GM18873 (cell line): Measurements from ENCODE around the gene HTRA1.

ENCODE experiments used
- ATAC-seq: cut with Tn5 transposase; IDR thresholded peaks from one replicate; pipeline ENCODE4 v1.9.1; 2021; ENCODE audit warnings: mild to moderate bottlenecking, moderate library complexity, moderate number of reproducible peaks; ENCODE audit not compliant: unreplicated experiment, low FRiP score

The HTRA1 gene

DNA sequence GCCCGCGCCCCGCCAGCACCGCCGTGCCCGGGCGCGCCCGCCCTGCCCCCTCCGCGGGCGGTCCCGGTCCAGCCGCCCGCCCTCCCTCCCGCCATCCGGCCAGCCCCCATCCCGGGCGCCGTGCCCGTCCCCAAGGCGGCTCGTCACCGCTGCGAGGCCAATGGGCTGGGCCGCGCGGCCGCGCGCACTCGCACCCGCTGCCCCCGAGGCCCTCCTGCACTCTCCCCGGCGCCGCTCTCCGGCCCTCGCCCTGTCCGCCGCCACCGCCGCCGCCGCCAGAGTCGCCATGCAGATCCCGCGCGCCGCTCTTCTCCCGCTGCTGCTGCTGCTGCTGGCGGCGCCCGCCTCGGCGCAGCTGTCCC lies at the start of gene HTRA1:
HTRA1 (plus strand) TSS at position 187 of the 362 bp plus-strand sequence; CDS start at position 287, 100 bp downstream.
- no peak for ATAC-seq

GRCh38 chr10:122413327-122413726 lies 48.0 kb upstream of the HTRA1 start:
- no peak for ATAC-seq

DNA sequence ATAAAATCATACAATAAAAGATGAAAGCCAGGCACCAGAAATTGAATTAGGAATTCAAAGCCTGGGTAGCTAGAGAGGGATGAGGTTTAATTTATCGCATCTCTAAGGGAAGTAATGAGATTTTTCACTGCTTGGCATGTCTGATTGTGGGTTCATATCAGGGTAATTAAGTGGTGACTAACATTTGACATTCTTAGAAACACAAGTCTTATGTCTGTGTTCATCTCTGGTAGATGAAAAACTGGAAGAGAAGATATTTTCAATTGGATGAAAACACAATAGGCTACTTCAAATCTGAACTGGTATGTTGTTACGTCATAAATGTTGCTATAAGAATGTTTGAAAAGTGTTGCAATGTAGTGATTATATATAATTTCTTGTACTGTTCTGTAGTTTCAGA lies 43.7 kb upstream of the HTRA1 start:
- no peak for ATAC-seq

GRCh38 chr10:122419016-122419415 lies 42.3 kb upstream of the HTRA1 start:
- no peak for ATAC-seq

DNA sequence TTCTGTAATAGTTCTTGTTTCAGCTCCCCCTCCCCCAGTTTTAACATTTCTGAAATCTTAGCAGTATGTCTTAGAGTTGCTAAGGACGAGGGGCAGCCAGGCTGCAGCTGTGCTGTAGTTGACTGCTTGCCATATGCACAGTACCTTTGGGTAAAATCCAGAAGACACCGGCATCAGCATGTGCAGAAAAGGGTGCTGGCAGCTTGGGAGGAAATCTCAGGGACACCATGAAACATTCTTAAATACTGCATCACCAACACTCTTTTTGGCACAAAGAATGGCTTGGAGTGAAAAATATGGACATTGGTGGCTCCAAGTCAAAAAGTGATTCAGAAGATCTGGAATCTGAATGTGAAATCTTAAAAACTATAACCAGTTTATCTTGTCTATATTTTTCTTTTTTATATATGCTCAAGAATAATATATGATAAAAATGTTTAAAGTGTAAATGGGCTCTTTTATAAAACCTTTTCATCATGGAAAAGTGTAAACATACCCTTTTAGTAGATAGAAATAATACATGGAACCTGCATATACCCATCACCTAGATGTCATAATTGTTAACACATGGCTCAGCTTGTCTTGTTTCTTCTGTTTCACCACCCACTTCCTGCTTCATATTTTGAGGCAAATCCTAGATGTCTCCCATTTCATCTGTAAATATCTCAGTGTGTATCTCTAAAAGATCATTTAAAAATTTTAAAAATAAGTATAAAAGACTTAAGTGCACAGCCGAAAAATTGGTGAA lies 41.3 kb upstream of the HTRA1 start:
- no peak for ATAC-seq

DNA sequence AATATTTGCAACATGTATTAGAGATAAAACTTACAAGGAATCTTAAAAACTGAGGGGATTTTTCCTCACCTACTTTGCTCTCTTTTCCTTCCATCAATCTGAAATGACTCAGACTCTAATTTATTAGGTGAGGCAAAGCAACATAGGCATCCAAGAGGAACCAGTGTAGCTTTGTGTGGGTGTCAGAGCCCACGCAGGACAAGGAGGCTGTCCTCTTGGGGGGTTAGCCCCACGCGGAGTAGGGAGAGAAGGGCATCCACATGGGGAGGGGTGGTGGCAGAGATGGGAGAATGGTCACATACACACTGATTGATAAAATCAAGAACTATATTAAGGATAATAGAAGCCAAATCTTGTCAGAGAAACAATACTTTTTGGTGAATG lies 40.7 kb upstream of the HTRA1 start:
- no peak for ATAC-seq

- no peak for ATAC-seq
Observed at GRCh38 chr10:122421054-122421625, 40.2 kb upstream of the HTRA1 start.

- ATAC-seq, result no peak
Observed at GRCh38 chr10:122421742-122422141, 39.6 kb upstream of the HTRA1 start.

GRCh38 chr10:122422266-122422989 lies 38.9 kb upstream of the HTRA1 start:
- no peak for ATAC-seq

GRCh38 chr10:122424059-122424458 lies 37.3 kb upstream of the HTRA1 start:
- no peak for ATAC-seq

DNA sequence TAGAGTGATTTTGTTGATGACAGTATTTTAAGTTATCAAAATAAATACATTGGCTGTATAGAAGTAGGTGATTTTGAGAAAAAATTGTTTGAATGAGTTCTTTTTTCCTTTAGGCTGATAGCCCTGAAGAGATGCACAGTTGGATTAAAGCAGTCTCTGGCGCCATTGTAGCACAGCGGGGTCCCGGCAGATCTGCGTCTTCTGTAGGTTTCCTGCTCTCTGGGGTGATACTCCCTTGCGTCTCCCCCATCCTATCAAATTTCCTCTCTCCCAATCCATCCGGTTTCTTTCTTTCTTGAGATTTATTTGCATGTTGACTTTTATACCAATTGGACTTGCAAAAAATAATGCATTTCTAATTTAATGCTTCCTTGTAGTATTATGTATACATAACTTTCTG lies 34.5 kb upstream of the HTRA1 start:
- ATAC-seq, result no peak

GRCh38 chr10:122427280-122427679 lies 34.1 kb upstream of the HTRA1 start:
- ATAC-seq, result no peak

- no peak for ATAC-seq
Observed at GRCh38 chr10:122435212-122435827, 26.0 kb upstream of the HTRA1 start.

- ATAC-seq, result no peak
Observed at GRCh38 chr10:122441961-122442360, 19.4 kb upstream of the HTRA1 start.

- ATAC-seq, result no peak
Observed at GRCh38 chr10:122445469-122445868, 15.9 kb upstream of the HTRA1 start.

GRCh38 chr10:122445904-122446303 lies 15.4 kb upstream of the HTRA1 start:
- no peak for ATAC-seq

DNA sequence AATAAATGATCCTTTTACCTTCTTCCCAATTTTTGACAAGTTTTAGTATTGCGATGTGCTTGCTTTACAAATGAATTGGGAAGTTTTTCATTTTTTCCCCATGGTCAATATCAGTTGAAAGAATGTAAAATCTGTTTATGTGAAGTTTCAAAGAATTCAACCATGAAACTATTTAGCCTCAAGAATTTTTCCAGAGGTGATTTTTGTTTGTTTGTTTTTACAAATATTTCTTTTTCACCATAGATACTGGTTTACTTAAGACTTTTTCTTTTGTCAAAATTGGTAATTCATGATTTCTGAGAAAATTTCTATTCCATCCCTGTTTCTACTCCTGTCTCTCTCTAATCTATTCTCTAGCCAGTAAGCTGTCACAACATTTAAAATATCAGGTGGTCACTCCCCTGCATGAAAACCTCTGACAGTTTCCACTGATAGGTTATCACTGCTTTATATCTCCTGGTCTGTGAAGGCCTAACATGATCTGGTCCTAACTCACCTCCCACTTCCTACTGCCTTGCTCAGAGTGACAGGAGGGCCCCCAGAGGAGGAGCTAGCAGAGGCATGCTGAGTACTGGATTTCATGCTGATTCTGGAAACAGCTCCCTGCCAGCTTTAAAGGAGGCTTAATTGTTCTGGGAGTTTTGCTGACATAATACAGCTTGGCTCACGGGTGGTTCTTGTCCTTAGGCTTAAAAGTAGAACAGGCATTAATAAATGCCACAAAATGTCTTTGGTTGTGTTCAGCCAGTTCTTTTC lies 14.5 kb upstream of the HTRA1 start:
- no peak for ATAC-seq

GRCh38 chr10:122448600-122448999 lies 12.8 kb upstream of the HTRA1 start:
- no peak for ATAC-seq

DNA sequence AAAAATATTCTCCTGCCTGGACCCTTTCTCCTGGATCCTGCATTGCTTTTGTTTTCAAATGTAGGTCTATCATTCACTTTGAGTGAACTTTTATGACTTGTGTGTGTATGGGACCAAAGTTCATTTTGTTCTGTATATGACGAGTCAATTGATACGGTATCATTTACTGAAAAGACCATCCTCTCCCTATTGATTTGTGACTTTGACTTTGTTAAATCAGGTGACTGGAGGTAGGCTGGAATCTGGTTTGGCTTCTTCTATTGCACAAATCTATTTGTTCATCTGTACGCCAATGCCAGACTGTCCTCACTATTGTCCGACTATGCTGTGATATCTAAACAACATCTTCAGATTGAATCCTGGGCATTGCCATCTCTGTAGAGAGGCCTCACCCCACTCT lies 12.2 kb upstream of the HTRA1 start:
- no peak for ATAC-seq

DNA sequence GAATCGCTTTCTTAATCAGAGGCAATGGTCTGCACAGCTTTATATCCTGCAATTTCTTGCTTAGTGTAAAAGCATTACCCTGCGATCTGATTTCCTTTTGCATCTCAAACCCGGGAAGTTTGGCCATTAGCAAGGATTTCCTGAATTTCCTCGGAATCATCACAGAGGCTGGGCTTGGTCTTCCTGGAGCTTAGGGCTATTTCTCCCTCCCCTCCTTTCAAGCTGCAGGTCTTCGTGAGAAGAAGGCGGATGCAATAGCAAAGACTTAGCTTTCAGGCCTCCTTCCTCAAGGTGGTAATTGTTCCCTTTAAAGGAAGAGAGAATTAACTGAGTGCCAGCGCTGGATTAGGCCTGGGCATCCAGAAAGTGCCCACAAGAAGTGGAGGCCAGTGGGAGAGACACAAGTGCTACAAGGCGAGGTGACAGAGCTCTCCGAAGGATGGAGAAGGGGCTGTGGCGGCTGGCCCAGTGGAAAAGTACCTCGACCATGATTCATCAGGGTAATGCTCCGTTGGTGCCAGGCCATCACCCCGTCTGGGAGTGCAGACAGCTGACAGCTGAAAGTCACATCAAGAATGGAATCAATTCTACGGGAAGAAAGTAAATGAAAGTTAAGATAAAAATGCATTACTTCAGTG lies 10.9 kb upstream of the HTRA1 start:
- ATAC-seq, result no peak
